Globus pallidus (tissue), 1 donor: ENCODE measurements around the gene LMO7.

Source experiments
- DNase-seq: peaks from one replicate; pipeline ENCODE4 v3.0.0-alpha.2; 2015; ENCODE audit warnings: low spot score

LMO7 gene

DNA sequence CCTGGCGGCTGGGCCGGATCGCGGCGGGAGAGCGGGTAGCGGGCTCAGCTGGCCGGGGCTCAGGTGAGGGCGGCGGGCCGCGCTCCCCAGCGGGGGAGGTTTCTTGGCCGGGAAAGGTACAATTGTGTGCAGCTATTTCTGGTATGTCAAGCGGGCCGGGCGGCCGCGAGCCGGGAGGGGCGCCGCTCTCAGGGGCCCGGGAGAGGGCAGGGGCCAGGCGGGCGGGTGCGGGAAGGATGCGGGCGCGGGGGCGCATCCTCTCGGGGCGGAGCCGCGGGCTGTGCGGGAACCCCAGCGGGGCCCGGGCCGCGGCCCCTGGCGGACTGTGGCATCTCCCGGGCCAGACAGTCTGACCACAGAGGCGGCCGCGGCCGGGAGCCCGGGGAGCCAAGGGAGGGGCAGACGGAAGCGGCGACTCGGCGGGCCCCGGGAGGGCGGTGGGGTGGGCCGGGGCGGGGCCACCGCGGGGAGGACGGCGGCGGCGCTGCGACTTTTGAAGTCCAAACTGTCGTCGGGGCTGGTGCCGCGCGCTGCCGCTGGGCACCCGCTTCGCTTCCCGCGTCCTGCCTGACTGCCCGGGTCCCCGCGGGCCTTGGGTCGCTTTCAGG is at the start of gene LMO7:
Gene LMO7 (plus strand): TSS at position 503 of the 608 bp plus-strand sequence. CDS start 328 bp downstream, outside the sequence.
- peak; percentile 21 for DNase-seq

DNA sequence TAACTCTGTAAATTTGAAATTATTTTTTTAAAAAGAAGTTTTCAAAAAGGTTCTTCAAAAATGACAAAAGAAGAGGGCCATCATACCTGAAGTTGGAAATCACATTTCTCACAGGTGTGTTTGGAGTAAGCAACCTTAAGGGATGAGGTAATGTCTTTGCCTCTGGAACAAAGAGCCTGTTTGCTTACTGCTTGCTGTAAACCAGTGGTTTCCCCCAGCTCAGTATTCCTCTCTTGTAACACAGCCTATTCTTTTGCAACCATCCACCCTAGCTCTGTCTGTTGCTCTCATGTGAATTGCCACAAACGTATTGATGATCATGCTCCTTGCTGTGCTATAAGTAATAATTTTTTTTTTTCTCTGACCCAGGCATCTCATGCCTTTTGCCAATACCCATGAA is 48.5 kb upstream of the LMO7 start:
- DNase-seq, result no peak

DNA sequence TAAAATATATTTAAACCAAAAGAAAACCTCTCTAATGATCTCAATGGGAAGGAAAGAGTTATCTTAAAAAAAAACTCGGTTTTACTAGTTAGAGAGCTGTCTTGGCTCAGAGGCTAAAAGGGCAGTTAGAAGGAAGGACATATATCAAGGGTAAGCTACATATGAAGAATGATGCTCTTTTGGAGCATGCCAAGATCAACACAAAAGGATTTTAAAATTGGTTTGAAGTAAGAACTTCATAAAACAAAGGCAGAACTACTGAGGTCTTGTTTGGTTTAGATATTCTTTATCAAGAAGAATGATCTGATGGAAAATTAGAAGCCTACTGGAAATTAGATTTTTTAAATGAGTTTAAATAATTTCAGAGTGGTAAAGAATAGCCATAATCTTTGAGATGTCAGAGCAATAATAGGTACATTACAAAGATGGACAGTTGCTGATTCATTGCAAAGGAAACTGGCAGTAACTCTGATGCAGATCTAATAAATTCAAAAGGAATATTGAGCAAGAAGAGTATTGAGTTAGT is 39.4 kb upstream of the LMO7 start:
- DNase-seq, result no peak

DNA sequence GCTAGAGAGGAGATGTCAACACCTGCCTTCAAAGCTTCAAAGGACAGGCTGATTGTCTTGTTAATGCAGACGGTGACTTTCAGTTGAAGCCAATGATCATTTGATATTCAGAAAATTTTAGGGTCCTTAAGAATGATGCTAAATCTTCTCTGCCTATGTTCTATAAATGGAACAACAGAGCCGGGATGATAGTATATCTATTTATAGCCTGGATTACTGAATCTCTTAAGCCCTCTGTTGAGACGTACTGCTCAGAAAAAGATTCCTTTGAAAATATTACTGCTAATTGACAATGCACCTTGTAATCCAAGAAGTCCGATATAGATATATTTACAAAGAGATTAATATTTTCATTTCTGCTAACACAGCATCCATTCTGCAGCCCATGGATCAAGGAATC is 35.8 kb upstream of the LMO7 start:
- no peak for DNase-seq

DNA sequence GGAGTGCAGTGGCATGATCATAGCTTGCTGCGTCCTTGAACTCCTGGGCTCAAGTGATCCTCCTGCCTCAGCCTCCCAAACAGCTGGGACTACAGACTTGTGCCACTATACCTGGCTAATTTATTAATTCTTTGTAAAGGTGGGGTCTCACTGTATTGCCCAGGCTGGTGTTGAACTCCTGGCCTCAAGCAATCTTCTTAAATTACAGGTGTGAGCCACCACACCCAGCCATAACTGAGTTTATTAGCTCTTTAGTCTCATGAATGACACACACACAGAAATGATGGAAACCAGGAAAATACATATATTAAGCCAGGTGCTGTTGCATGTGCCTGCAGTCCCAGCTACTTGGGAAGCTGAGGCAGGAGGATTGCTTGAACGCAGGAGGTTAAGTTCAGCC is 33.1 kb upstream of the LMO7 start:
- no peak for DNase-seq

DNA sequence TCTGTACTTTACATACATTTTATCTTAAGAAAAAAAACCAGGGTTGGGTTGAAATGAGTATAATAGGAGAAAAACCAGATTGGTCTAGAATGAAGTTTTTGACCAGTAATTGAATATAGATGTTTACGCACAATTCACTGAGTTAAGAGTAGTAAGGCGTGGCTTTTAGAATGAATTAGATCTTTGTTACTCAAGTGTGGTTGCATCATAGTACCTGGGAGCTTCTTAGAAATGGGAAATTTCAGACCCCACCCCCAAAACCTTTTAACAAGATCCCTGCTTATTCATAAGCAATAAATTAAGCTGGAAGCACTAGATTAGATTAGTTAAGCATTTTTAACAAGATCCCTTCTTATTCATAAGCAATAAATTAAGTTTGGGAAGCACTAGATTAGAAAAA is 28.7 kb upstream of the LMO7 start:
- DNase-seq, result no peak

DNA sequence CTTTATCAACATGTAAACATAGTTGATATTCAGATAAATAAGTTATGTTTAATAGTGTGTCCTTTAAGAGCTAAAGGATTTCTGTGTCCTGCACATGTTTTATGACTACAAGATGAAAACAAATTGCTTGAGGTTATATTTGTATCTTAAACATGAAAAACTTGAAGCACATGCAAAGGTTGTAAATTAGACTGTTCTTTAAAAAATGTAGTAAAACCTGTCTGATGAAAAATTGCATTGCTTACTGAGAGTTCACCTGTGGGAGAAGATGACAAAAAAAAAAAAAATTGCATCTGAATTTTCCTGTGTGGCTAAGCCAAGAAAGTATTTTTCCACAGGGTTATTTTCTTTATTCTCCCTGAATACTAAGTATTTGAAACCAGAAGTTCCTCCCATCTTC is 25.7 kb upstream of the LMO7 start:
- no peak for DNase-seq

DNA sequence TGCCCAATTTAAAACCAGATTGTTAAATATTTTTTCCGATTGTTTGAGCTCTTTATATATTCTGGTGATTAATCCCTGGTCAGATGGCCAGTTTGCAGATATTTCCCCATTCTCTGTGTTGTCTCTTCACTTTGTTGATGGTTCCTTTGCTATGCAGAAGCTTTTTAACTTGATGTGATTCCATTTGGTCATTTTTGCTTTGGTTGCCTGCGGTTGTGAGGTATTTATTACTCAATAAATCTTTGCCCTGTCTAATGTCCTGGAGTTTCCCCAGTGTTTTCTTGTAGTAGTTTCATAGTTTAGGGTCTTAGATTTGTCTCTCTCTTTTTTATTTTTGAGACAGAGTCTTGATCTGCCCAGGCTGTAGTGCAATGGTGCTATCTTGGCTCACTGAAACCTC is 23.8 kb upstream of the LMO7 start:
- DNase-seq, result no peak

DNA sequence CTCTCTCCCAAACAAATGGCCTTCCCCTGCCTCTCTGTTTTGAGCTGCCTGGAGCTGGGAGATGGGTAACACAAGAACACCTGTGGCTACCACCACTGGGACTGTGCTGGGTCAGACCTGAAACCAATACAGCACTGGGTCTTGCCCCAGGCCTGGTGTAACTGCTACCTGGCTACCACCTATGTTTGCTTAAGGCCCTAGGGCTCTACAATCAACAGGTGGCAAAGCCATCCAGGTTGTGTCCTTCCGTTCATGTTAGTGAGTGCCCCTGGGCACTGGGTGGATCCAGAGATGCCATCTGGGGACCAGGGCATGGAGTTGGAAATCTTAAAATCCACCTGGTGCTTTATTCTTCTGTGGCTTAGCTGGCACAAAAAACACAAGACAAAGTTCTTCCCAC is 18.9 kb upstream of the LMO7 start:
- DNase-seq, result no peak

DNA sequence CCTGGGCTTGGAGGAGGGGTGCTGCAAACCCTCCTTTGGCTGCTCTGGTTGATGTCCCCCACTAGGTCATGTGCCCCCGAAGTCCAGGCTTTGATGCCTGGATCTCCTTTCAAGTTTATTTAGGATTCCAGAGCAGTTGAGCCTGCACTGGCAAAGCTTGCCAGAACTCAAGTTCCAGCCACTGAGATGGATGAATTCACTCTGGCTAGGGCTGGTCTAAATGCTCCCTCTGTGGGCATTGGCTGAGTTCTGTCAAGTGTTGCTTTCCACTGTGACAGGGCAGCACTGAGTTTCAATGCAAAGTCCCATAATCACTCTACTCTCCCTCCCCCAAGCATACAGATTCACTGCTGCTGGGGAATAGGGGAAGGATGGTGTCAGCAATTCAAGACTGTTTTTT is 17.8 kb upstream of the LMO7 start:
- no peak for DNase-seq

DNA sequence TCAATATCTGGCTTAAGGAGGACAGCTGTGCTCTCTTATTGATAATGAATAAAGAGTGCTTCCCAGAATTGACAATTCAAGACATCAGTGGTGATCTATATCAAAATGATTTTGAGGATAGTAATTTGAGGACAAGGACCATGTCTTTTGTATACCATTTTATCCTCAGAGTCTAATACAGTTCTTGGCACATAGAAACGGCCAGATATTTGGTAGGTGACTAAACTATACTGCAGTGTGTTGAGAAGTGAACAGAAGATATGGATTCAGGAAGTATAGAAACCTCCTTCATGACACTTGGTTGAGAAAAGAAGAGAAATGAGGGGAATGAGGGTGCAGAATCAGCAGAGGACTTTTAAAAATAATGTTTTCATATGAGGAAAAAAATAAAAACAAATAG is 16.1 kb upstream of the LMO7 start:
- DNase-seq, result no peak

DNA sequence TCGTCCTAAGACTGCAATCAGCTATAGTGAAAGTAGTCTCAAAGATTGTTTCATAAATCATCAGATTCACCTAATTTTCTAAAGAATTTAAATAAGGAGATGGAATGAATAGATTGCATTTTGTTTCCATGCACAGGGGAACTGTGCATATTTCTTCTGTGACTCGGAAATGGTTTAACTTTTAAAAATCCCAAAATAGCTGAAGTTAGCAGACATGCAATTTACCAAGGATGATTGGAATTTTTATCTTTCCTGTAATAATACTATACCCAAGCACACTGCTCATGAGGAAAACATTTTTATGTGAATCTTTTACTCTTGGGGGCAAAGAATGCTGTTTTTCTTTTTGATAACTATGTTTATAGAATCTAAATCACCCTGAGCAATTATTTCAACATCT is 15.0 kb upstream of the LMO7 start:
- no peak for DNase-seq

DNA sequence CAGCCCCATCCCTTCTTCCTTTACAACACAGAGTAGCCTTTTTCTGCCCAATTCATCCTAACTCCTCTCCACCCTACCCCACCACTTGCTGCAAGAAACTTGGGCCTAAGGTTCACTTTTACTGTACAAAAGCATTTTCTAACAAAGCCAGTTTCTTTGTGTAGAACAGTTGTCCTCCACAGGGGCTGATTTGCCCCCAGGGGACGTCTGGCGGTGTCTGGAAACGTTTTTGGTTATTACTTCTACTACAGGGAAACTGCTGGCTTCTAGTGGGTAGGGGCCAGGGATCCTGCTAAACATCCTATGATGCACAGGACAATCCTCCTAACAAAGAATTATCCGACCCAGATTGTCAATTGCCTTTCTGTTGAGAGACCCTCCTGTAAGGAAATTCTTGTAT is 7.3 kb upstream of the LMO7 start:
- no peak for DNase-seq

DNA sequence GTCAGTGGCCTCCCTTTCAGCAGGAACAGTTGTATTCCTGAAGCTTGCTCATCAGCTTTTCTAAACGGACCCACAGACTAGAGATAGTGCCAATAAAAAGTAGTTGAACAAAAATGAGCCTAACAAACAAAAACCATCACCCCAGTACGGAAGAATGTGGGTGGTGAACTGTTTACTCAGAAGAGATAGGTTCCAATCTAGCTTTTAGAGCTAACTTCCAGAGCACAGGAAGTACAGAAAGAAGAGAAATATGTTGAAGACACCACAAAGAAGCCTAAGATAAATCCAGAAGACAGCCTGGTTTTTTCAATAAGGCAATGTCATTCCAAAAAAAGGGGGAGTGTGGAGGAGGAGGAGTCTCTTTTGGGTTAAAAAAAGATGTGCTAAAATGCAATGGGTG is 2.8 kb upstream of the LMO7 start:
- DNase-seq, result no peak

DNA sequence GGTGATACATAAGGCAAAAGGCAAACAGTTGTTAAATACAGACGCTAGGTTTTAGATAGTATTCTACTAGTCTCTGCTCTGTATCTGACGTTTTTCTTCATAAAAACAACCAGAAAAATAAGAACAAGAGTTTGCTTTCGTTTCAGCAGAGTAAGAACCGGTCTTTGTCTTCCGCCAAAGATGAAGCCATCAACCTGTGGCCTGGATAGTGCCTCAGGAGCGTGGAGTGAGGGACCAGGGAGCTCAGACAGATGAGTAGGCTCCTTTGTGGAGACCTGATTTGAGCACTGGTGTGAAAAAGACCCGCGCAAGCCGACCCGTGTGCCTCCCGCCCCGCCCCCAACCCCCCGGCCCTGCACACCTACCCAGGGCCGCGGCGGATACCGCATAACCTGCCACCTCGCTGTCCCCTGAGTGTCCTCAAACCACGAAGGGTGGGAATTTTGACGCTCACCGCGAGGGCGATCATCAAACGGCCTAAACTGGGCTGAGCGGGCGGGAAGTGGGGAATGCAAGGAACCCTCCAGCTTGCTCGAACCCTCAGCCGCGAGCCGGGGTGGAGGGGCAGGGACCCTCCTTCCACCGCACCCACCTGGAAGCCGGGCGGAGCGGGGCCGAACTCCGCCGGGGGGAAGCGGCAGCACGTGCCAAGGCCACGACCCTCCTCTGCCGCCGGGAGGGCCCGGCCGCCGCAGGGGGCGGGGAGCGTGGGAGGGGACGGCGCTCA is 866 bp upstream of the LMO7 start:
- no peak for DNase-seq

DNA sequence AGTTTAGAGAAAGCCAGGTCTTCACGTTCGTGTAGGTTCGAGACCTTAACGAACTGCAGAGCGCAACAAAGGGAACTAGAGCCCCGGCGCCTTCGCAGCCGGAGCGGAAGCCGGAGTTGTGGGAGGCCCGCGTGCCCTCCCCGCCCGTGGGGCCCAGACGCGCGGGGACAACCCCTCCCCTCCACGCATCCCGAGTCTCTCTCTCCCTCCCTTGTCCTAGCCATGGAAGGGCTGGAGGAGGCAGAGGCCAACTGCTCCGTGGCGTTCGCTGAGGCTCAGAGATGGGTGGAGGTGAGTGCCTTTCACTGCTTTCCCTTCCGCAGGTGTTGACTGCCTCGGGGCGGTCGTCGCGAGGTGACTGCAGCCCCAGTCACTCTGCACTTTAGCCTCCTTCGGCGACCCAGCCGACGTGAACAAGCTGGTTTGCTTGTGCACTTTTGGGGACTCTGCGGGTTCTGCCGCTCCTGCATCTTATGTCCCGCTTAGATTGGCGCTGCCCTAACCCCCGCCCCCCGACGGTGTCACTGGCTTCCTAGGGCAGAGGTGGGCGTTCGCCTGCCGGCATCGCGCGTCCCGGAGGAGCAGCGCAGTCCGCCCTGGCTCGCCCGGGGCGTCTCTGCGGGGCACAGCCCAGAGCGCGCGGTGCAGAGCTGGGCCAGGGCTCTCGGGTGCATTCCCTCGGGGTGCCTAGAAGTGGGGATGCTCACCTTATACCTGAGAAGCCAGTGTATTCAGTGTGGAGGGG is 478 bp downstream of the LMO7 start:
- DNase-seq, result no peak

DNA sequence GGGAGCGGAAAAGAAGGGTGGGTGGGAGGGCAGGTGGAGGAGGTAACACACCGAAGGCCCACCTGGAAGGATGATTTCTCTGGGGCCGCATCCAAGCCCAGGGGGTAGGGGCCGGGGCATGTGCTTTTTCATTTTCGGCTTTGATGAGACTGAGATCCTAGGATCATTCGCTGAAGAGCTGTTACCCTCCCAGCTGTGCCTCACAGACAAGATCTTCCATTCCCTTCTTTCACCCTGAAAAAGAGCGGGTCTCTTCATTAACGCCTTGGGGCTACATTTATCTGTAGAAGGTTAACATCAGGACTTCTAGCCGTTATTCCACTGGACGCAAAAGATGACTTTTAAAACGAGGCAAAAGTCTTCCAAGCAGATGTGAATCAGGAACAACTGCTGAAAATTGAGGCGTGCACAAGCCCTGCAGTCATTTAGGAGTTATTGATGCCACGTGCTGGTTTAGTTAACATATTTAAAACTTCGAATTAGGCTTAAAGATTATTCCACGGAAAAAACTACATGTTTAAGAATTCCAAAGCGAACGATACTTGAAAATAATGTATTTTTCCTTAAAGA is 1.1 kb downstream of the LMO7 start:
- DNase-seq, result no peak

DNA sequence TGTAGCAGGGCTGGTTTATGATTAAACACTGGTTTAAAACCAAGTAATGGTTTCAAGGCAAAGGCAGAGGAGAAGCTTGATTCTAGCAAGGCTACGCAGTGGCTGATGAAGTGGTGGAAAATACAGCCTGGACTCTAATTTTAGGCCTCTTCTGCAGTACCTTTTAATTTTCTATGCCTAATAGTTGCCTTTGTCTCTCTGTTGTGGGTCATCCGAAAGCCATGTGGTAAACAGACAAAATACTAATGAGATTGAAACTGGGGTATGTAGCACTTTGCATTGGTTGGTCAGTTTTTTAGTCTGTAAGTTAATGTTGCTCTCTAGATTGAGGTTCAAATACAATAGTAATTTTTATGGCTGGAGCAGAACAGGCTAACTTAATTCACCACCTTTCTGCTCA is 3.3 kb downstream of the LMO7 start:
- no peak for DNase-seq

DNA sequence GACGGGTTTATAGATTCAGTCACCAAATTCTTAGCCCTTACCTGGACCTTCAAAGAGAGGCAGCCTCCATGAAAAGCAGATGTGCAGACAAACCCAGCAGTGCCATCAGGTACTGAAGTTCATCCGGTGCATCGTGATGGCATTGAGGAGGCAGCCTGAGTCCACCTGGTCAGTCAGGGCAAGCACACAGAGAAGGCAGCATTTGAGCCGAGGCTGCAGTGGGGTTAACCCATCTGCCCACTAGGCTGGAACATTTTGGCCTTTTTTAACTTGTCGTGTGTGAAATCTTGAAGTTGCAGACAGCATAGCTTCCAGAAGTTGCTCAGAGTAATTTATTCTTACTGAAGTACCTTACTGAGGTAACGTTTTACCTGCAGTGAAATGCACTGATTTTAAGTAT is 4.9 kb downstream of the LMO7 start:
- DNase-seq, result no peak

DNA sequence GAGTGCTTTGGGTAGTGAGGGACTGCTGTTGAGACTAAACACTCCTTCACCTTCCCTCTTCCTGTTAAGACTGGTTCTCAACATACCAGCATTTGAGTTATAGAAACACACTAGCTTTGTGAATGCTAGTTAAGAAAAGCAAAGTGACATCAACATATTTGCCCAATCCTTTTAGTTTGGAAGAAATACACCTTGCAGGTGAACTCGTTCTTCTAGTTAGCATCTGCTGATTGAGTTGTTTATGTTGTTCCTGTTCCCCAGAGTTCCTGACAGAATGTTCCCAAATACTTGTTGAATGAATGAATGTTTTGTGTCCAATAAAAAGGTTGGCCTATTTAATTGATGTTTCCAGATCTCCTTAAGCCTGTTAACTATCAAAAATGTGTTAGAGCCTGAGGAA is 7.1 kb downstream of the LMO7 start:
- no peak for DNase-seq

DNA sequence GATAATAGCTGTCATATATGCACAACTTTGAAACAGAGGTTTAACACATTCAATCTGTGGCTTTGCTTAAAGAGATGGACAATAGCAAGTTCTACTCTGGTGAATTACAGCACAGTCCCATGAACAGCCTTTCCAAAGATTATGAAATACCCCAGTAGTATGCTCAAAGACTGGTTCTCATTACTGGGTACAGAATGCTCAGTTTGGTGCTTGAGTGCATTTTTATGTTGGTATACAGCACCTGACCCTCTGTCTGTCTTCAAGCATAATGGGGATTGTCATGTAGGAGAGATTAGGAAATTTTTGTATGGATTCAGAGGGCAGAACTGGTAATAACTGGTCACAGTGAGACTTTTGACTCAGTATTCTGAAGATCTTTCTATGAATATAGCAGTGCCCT is 7.6 kb downstream of the LMO7 start:
- no peak for DNase-seq

DNA sequence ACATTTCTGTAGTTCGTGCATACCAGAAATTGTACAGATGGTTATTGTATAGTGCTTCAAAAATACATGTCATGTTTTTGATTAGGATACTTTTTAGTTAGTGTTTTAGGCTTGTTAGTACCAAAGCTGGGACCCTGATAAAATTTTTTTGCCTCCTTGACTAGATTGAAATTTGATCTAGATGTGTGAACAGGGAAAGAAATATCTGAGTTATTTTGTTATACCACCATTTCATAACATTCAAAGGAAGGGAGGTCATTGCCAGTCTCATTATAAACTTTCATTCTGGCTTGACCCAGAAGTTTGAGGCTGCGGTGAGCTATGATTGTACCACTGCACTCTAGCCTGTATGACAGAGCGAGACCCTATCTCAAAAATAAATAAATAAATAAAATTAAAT is 9.0 kb downstream of the LMO7 start:
- DNase-seq, result no peak
